A673 (cell line): ENCODE results near the gene IYD.

ENCODE experiments used
- EZH2 ChIP-seq: fragments of 200-600 bp; sonication (generic); IDR thresholded peaks from 2 replicates; pipeline ENCODE4 v1.6.1; 2017; ENCODE audit warnings: borderline replicate concordance, low read depth, mild to moderate bottlenecking, mixed read lengths, antibody characterized with exemption, low read length; ENCODE audit not compliant: poor library complexity, severe bottlenecking
- TF ChIP-seq, protein P1 (sequence below): fragments of 300-800, 200-600 bp; sonication (generic); conservative IDR thresholded peaks from 2 replicates; pipeline ENCODE4 v1.5.1; 2017; ENCODE audit warnings: low read depth, mild to moderate bottlenecking, antibody characterized with exemption, low read length, moderate library complexity, mixed read lengths

- TF ChIP-seq, protein P1, sequence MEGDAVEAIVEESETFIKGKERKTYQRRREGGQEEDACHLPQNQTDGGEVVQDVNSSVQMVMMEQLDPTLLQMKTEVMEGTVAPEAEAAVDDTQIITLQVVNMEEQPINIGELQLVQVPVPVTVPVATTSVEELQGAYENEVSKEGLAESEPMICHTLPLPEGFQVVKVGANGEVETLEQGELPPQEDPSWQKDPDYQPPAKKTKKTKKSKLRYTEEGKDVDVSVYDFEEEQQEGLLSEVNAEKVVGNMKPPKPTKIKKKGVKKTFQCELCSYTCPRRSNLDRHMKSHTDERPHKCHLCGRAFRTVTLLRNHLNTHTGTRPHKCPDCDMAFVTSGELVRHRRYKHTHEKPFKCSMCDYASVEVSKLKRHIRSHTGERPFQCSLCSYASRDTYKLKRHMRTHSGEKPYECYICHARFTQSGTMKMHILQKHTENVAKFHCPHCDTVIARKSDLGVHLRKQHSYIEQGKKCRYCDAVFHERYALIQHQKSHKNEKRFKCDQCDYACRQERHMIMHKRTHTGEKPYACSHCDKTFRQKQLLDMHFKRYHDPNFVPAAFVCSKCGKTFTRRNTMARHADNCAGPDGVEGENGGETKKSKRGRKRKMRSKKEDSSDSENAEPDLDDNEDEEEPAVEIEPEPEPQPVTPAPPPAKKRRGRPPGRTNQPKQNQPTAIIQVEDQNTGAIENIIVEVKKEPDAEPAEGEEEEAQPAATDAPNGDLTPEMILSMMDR, result no peak
- TF ChIP-seq EZH2, result no peak
These were observed 23.8 kb downstream of the IYD start for GRCh38 chr6:150392452-150393220.
